ENCODE measurements around the gene GFOD2.
"Not testable (repeated sequence)": the region's sequence is repeated elsewhere in the genome, so short reads cannot be mapped to it uniquely, and the experiment has no call there.

Gene GFOD2

DNA sequence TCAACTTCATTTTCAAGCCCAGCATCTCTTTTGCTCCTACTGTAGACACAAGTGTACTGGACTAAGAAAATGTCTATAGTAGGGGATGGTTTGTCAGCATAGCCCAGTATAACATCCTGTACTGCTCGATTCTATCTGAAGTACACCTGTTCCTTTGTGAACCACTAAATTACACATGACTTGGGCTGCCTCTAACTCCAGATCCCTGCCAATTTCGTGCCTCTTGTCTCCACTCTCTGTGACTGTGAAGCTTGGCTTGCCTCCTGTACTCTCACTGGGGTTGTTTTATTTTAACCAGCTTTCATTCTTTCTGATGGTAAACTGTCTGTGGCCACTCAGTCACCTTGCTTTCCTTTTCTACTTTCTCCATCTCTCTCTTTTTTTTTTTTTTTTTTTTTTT, 24.5 kb downstream of the GFOD2 start:
- no peak overlapping the region for H3K4me3 ChIP-seq (ENCODE audit: low read depth, low read length)
- TF ChIP-seq, protein P1, sequence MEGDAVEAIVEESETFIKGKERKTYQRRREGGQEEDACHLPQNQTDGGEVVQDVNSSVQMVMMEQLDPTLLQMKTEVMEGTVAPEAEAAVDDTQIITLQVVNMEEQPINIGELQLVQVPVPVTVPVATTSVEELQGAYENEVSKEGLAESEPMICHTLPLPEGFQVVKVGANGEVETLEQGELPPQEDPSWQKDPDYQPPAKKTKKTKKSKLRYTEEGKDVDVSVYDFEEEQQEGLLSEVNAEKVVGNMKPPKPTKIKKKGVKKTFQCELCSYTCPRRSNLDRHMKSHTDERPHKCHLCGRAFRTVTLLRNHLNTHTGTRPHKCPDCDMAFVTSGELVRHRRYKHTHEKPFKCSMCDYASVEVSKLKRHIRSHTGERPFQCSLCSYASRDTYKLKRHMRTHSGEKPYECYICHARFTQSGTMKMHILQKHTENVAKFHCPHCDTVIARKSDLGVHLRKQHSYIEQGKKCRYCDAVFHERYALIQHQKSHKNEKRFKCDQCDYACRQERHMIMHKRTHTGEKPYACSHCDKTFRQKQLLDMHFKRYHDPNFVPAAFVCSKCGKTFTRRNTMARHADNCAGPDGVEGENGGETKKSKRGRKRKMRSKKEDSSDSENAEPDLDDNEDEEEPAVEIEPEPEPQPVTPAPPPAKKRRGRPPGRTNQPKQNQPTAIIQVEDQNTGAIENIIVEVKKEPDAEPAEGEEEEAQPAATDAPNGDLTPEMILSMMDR (IDR thresholded peaks at IDR 0.05; ENCODE audit: borderline replicate concordance, insufficient read depth, low read depth, low read length): no peak

DNA sequence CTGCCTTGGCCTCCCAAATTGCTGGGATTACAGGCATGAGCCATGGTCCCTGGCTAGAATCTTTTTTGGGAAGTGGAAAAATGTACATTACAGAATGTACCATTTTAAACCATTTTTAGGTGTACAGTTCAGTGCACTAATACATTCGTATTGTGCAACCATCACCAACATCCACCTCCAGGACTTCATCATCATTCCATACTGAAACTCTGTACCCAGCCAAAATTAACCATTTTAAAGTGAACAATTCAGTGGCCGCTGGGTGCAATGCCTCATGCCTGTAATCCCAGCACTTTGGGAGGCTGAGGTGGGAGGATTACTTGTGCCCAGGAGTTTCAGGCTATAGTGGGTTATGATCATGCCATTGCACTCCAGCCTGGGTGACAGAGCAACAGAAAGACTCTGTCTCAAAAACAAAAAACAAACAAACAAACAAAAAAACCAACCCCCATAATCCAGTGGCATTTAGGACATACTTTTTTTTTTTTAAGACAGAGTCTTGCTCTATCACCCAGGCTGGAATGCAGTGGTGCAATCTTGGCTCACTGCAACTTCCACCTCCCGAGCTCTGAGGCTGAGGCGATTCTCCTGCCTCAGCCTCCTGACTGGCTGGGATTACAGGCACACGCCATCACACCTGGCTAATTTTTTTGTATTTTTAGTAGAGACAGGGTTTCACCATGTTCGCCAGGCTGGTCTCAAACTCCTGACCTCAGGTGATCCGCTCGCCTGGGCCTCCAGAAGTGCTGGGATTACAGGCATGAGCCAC, 25.4 kb downstream of the GFOD2 start:
- not testable (repeated sequence) for H3K4me3 ChIP-seq (ENCODE audit: low read depth, low read length)

DNA sequence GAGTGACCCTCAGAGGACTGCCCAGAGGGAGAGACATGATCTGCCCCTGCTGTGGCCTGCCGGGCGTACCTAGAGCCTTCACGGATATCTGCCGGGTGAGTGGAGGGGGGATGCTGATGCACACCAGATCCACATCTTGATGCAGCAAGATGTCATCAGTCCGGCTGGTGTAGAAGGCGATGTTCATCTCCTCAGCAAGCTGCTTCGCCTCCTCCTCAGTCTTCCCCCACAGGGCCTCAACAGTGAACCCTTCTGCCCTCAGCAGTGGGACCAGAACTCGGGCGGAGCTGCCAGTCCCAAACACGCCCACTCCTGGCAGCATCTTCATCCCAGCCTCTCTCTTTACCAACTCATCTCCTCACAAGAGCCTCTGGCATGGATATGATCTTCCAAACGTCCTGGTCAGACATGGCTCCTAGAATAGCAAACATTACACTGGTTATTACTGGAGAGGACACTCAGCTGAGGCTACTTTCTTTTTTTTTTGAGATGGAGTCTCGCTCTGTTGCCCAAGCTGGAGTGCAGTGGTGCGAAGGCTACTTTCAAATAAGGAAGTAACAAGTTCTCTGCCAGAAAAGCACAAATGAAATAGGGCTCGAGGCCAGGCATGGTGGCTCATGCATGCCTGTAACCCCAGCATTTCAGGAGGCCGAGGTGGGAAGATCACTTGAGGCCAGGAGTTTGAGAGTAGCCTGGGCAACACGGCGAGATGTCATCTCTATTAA, 33.6 kb downstream of the GFOD2 start:
- TF ChIP-seq, protein P1 (IDR thresholded peaks at IDR 0.05; ENCODE audit: borderline replicate concordance, insufficient read depth, low read depth, low read length): no peak
- no peak overlapping the region for H3K4me3 ChIP-seq (ENCODE audit: low read depth, low read length)

DNA sequence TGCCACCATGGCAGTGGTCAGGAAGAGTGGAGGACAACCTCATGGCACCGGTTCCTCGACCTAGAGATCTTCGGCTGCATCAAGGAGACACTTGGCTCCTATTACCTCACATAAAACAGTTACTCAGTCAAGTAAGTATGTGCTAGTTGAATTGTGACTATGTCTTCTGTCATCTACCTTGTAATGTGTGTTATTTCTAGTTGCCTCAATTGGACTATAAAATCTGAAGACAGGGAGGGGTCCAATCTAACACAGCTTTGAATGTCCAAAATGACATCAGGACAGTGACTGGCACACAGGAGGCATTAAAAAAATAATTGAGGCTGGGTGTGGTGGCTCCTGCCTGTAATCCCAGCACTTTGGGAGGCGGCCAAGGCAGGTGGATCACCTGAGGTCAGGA, 35.3 kb downstream of the GFOD2 start:
- TF ChIP-seq, protein P1 (IDR thresholded peaks at IDR 0.05; ENCODE audit: borderline replicate concordance, insufficient read depth, low read depth, low read length): no peak
- H3K4me3 ChIP-seq (ENCODE audit: low read depth, low read length): no peak overlapping the region

DNA sequence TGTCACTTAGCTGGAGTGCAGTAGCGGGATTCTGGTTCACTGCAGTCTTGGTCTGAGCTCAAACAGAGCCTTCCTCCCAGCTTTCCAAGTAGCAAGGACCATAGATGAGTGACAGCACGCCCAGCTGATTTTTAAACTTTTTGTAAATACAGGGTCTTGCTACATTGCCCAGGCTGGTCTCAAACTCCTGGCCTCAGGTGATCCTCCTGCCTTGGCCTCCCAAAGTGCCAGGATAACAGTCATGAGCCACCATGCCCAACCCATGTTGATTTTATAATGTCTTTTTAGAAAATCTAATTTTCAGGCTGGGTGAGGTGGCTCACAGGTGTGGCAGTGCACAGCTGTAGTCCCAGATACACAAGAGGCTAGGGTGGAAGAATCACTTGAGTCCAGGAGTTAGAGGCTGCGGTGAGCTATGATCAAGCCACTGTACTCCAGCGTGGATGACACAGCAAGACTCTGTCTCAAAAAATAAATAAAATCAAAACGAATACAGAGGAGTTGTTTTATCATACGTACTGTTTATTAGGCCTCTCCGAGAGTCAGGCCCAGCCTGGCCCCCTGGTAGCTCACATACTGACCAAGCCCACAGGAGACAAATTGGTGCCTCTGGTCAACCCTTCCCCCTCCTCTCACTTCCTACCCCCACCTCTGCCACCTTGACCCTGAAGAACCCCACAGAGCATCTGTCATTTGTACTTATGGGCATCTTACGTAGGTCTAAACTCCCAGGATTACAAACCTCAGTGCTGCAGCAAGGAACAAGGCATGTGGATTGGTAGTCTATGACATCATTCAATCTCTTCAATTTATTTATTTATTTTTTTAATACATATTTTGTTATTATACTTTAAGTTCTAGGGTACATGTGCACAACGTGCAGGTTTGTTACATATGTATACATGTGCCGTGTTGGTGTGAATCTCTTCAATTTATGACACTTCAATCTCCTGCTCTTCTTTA, 38.9 kb downstream of the GFOD2 start:
- TF ChIP-seq, protein P1 (IDR thresholded peaks at IDR 0.05; ENCODE audit: borderline replicate concordance, insufficient read depth, low read depth, low read length): no peak
- H3K4me3 ChIP-seq (ENCODE audit: low read depth, low read length): no peak overlapping the region

DNA sequence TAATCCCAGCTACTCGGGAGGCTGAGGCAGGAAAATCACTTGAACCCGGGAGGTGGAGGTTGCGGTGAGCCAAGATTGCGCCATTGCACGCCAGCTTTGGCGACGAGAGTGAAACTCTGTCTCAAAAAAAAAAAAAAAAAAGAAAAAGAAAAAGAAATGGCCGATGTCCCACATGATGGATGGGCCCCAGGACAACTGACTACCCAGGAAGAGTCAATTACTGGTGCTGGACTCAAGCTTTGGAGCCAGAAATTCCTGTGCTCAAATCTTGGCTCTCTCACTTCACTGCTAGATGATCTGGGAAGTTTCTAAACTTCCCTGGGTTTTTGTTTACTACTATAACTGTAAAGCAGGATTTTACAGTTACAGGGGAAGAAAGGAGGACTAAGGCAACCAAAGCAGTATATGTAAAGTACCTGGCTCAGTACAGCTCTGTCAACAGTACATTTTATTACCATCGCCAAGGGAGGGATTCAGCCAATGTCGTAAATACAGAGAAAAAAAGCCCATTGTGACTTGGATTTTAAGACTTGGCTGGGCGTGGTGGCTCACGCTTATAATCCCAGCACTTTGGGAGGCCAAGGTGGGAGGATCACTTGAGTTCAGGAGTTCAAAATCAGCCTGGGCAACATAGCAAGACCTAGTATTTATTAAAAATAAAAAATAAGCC, 40.6 kb downstream of the GFOD2 start:
- TF ChIP-seq, protein P1 (IDR thresholded peaks at IDR 0.05; ENCODE audit: borderline replicate concordance, insufficient read depth, low read depth, low read length): no peak
- H3K4me3 ChIP-seq (ENCODE audit: low read depth, low read length): no peak overlapping the region

DNA sequence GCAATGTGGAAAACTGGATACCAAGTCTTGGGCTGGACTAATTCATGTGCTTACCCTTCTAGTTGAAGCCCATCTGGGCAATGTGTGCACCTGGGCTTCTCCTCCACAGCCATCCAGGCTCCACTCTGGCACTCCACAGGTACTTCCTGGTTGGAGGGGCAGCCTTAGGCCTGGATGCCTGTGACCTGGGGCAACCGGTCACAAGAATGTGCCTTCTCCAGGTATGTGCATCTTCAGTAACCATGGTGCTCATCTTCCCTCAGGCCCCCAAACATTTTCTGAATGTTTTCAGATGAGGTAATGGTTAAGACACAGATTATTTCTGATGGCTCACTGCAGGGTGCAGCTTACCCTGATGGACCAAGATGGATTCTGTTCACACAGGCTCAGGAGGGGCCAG, 41.4 kb downstream of the GFOD2 start:
- no peak overlapping the region for H3K4me3 ChIP-seq (ENCODE audit: low read depth, low read length)
- TF ChIP-seq, protein P1 (IDR thresholded peaks at IDR 0.05; ENCODE audit: borderline replicate concordance, insufficient read depth, low read depth, low read length): no peak

Measured in GM12875 (cell line).